ENCODE measurements around the gene HOXD13.
A peak's percentile ranks its signal among the peaks of the same experiment; 100 is the strongest.

HOXD13 gene

GRCh38 chr2:176136374-176137251, 44.1 kb downstream of the HOXD13 start (continued):
- TF ChIP-seq ZBTB10 (tag by site-specific recombination; IDR thresholded peaks at IDR 0.05) = peak; percentile 78; the same call in 1 of the 2 replicates
- no peak for TF ChIP-seq ZNF530 (tag by site-specific recombination; IDR thresholded peaks at IDR 0.05; ENCODE audit: low read depth)
- TF ChIP-seq ZBTB20 (tag by site-specific recombination; IDR thresholded peaks at IDR 0.05) = 0 out of 2 replicates have a peak, but pooled peaks have one; percentile 36
- no peak for TF ChIP-seq SP7 (tag by site-specific recombination; IDR thresholded peaks at IDR 0.05)
- TF ChIP-seq REST (tag by site-specific recombination; IDR thresholded peaks at IDR 0.05) = no peak
- TF ChIP-seq ZNF2 (tag by site-specific recombination; IDR thresholded peaks at IDR 0.05) = peak; percentile 15; the same call in 1 of the 2 replicates
- no peak for TF ChIP-seq ZNF514 (tag by site-specific recombination; IDR thresholded peaks at IDR 0.05)
- no peak for TF ChIP-seq ZNF785 (tag by site-specific recombination; IDR thresholded peaks at IDR 0.05)
- TF ChIP-seq GLIS2 (tag by site-specific recombination; IDR thresholded peaks at IDR 0.05) = peak; percentile 79
- no peak for TF ChIP-seq KLF17 (tag by site-specific recombination; IDR thresholded peaks at IDR 0.05)
- TF ChIP-seq ZBTB49 (tag by site-specific recombination; IDR thresholded peaks at IDR 0.05; ENCODE audit: low read depth) = no peak
- 0 out of 2 replicates have a peak, but pooled peaks have one; percentile 81 for TF ChIP-seq ZNF660 (tag by site-specific recombination; IDR thresholded peaks at IDR 0.05)

GRCh38 chr2:176137252-176137580, 44.7 kb downstream of the HOXD13 start:
- H3K4me3 ChIP-seq (ENCODE audit: low read depth, low read length) = peak overlapping the region; percentile 72
- ChIA-PET POLR2A (interaction anchor here (0.9 to 1.6 kb wide), 3 partner anchors 14 to 318 kb away, joined by 3 to 10 read pairs (median 3); partner anchors contain the start of gene HOXD4), CTCF (interaction anchor here (0.6 to 2.7 kb wide), 6 partner anchors 10 to 1011 kb away, joined by 3 to 12 read pairs (median 3); no protein-coding TSS in a partner anchor)
- H3K27ac ChIP-seq (ENCODE audit: extremely low read depth, low read depth, low read length) = peak overlapping the region; percentile 98
- peaks cover 11% of the 10 kb centered on the region for H3K4me1 ChIP-seq (ENCODE audit: control insufficient read depth, insufficient read depth, low read length)
- H3K36me3 ChIP-seq (ENCODE audit: control insufficient read depth in 2 of 2, insufficient read depth in 1 of 2, low read length in 2 of 2) = no peaks in the 10 kb centered on the region
- H3K9me3 ChIP-seq (ENCODE audit: control insufficient read depth, insufficient read depth, low read depth, low read length) = no peaks in the 10 kb centered on the region
- TF ChIP-seq ZNF549 (tag by site-specific recombination; IDR thresholded peaks at IDR 0.05) = no peak
- peak; percentile 89 for TF ChIP-seq SCRT1 (tag by site-specific recombination; IDR thresholded peaks at IDR 0.05; ENCODE audit: borderline replicate concordance)
- no peak for TF ChIP-seq ZNF701 (tag by site-specific recombination; IDR thresholded peaks at IDR 0.05)
- no peak for TF ChIP-seq ZNF280C (tag by site-specific recombination; IDR thresholded peaks at IDR 0.05)
- no peak for TF ChIP-seq ZNF639 (tag by site-specific recombination; IDR thresholded peaks at IDR 0.05)
- TF ChIP-seq ZEB2 (tag by site-specific recombination; IDR thresholded peaks at IDR 0.05) = no peak
- peak; percentile 98 for TF ChIP-seq SCRT2 (tag by site-specific recombination; IDR thresholded peaks at IDR 0.05)
- no peak for TF ChIP-seq INSM2 (tag by site-specific recombination; IDR thresholded peaks at IDR 0.05)
